C4-2B (cell line): Measurements from ENCODE around the gene ARHGEF16.

ENCODE experiments used
- H3K27ac ChIP-seq: fragments of 450-650 bp; 2 replicates; pipeline ENCODE4 v1.5.1; 2017
- ZFX ChIP-seq: fragments of 450-650 bp; IDR thresholded peaks from 2 replicates; pipeline ENCODE4 v1.6.1; 2017
- TF ChIP-seq, protein P1 (sequence below): fragments of 450-650 bp; conservative IDR thresholded peaks from 2 replicates; pipeline ENCODE4 v1.5.1; 2017; ENCODE audit warnings: mild to moderate bottlenecking

ARHGEF16 gene

DNA sequence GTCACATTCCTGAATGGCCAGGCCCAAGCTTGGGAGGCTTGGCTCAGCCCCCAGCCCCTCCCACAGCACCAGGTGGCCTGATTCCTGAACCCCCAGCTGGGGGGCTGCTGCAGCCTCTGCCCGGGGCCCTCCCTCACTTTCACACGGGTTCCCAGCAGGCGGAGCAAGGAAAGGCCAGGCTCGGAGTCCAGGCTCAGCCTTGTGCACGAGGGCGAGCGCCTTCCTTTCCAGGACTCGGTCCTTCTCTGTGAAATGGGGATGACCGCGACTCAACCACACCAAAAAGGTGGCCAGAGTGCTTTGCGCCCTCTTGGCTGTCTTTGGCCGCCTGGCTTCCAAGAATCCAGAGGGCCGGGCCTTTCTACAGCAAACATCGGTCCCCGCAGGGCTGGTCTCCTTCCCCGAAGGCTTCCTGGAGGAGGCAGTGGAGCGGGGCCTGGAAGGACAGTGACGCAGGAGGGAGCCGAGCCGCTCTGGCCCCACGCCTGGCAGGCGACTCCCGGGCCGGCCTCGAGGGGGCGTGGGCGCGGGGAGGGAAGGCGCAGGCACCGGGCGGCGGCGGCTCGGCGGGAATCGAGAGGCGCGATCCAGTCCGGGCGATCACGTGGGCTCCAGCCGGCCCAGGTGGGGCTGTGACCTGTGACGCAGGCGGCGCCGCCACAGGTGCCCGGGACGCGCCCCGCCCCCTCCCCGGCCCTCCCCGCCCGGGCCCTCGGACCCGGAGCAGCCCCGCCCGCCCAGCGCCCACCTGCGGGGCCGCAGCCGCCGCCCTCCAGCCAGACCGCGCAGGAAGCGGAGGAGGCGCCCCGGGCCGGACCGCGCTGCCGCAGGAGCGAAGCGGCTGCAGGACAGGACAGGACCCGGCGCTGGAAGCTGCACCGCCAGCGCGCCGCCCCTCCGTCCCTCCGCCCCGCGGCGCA is at the start of gene ARHGEF16:
ARHGEF16 (plus strand) TSS at position 775 of the 920 bp plus-strand sequence. CDS start 8,420 bp downstream, outside the sequence.
- H3K27ac ChIP-seq: peak within 1 kb of the TSS; percentile 84
- TF ChIP-seq, protein P1, sequence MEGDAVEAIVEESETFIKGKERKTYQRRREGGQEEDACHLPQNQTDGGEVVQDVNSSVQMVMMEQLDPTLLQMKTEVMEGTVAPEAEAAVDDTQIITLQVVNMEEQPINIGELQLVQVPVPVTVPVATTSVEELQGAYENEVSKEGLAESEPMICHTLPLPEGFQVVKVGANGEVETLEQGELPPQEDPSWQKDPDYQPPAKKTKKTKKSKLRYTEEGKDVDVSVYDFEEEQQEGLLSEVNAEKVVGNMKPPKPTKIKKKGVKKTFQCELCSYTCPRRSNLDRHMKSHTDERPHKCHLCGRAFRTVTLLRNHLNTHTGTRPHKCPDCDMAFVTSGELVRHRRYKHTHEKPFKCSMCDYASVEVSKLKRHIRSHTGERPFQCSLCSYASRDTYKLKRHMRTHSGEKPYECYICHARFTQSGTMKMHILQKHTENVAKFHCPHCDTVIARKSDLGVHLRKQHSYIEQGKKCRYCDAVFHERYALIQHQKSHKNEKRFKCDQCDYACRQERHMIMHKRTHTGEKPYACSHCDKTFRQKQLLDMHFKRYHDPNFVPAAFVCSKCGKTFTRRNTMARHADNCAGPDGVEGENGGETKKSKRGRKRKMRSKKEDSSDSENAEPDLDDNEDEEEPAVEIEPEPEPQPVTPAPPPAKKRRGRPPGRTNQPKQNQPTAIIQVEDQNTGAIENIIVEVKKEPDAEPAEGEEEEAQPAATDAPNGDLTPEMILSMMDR: no peak; the same call in 1 of the 2 replicates
- no peak for TF ChIP-seq ZFX

DNA sequence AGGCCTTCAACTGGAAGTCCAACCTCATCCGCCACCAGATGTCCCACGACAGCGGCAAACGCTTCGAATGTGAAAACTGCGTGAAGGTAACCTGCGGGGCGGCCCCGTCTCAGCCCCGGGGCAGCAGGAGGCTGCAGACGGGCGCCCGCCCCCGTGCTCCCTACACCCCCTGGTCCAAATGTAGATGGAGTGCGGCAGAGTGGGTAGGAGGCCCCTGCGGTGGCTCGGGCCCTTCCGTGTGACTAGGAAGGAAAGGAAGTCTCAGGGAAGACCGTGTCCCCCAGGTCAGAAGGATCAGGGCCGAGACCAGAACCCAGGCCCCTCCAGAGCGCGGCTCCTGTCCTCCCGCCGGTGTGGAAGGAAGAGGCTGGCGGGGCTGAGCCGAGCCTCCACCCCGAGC is 49.7 kb upstream of the ARHGEF16 start:
- no peak overlapping the region for H3K27ac ChIP-seq

DNA sequence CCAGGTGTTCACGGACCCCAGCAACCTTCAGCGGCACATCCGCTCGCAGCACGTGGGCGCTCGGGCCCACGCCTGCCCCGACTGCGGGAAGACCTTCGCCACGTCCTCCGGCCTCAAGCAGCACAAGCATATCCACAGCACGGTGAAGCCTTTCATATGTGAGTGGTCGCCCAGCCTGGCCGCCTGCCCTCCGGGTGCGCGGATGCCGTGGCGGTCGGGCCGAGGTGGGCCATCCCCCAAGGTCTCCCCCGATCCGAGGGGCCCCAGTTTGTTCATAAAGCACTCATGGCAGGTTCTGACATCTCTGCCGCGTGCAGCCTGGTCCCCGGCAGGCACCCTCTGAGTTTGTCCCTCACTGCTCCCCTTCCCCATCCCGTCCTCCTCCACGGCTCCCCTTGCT is 49.0 kb upstream of the ARHGEF16 start:
- TF ChIP-seq, protein P1: no peak
- TF ChIP-seq ZFX: no peak

More for the DNA sequence above, 49.7 kb upstream of the ARHGEF16 start:
- TF ChIP-seq ZFX: no peak
- TF ChIP-seq, protein P1: no peak

DNA sequence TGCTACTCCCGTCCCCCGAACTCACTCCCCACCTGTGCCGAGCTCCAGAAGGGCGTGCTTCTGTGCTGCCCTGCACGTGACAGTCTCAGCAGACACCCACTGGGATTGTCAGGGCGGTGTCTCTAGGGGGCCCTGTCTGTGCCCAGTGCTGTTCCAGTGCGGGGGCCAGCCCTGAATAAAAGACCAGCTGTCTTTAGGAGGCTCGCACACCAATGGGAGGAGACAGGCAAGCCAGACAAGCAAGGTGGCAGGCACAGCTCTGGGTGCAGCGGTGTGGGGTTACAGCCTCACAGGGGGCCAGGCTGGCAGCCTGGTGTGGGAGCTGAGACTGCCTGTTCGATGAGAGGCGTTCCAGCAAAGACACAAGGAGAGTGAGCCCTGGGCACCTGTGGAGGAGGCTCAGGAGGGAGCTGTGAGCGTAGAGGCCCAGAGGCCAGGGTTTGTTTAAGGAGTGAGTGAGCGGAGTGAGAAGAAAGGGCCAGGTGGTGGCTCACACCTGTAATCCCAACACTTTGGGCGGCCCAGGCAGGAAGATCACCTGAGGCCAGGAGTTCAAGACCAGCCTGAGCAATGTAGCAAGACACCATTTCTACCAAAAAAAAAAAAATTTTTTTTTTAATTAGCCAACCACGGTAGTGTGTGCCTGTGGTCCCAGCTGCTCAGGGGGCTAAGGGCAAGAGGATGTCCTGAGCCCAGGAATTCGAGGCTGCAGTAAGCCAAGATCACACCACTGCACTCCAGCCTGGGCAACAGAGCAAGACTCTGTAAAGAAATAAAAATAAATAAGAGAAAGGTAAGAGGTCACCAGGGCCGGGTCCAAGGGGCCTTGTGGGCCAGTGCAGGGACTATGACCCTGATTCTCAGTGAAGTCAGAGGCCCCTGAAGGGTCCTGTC is 48.2 kb upstream of the ARHGEF16 start:
- TF ChIP-seq ZFX: no peak
- TF ChIP-seq, protein P1: no peak
- no peak overlapping the region for H3K27ac ChIP-seq

More for the DNA sequence above, 49.0 kb upstream of the ARHGEF16 start:
- no peak overlapping the region for H3K27ac ChIP-seq

GRCh38 chr1:3407021-3407420 is 47.4 kb upstream of the ARHGEF16 start:
- H3K27ac ChIP-seq: no peak overlapping the region
- TF ChIP-seq ZFX: no peak
- TF ChIP-seq, protein P1: no peak

DNA sequence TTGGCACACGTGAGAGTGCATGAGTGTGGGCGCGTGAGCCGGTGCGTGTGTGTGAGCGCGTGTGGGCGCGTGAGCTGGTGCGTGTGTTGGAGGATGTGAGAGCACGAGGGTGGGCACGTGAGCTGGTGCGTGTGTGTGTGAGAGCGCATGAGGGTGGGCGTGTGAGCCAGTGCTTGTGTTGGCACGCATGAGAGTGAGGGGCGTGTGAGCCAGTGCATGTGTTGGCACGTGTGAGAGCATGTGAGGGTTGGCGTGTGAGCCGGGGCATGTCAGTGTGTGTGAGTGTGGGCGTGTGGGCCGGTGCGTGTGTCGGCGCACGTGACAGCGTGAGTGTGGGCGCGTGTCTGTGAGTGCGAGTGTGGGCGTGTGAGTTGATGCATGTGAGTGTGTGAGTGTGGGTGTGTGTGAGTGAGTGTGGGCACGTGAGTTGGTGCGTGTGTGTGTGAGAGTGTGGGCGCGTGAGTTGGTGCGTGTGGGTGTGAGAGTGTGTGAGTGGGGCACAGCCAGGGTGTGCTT is 45.7 kb upstream of the ARHGEF16 start:
- no peak overlapping the region for H3K27ac ChIP-seq
- no peak for TF ChIP-seq ZFX
- TF ChIP-seq, protein P1: no peak
